Right kidney (tissue), 1 donor: ENCODE data around the gene TENM3.

ENCODE experiments used
- DNase-seq: peaks from one replicate; pipeline ENCODE4 v3.0.0-alpha.2; 2016

Gene TENM3

DNA sequence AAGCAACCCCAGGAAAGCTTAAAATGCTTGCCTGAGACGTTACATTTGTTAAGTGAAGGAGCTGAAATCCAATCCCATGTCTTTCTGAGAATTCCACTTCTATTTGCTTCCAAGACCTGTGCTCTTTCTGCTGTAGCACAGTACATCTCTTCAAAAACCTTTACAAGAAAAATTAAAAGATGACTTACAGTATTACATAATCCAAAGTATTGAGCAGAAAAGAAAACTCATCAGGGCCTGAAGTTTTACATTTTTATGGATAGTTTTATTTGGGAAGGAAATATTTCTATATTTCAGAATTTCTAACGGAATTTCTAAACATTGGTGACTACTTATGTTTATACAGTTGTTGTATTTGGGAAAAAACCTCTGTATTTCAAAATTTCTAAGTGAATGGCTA, 276.3 kb downstream of the TENM3 start:
- DNase-seq, result no peak

DNA sequence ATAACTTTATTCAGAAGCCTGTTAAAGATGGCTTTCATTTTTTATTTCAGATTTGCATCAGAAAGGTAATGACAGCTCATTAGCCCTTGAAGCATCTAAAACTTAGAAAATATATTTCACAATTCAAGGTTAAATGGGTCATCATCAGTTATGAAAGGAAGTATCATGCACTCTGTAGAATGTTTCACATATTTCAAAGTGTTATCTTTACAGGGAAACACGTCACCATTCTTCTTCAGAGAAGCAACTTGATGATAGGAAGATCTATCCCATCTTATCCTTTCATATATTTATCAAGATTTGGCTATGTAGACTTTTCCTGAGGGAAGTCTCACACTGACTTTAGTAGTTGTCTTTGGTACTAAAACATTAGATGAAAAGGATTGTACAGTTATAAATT, 277.8 kb downstream of the TENM3 start:
- DNase-seq, result no peak

DNA sequence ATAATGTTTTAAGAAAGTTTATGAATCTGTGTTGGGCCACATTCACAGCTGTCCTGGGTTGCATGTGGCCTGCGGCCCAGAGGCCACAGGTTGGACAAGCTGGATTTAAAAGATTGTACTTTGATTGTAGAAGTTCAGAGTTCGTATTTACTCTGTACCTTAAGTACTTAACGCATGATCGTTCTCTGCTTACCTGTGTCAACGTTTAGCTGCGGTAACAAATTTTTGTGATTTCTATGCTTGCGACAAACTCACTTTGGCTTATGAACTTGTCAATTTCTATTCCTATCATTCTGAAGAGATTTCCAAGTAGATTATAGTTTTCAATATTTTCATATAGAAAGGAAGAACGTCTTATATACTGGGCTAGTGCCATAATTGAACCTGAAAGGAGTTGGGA, 285.6 kb downstream of the TENM3 start:
- no peak for DNase-seq

DNA sequence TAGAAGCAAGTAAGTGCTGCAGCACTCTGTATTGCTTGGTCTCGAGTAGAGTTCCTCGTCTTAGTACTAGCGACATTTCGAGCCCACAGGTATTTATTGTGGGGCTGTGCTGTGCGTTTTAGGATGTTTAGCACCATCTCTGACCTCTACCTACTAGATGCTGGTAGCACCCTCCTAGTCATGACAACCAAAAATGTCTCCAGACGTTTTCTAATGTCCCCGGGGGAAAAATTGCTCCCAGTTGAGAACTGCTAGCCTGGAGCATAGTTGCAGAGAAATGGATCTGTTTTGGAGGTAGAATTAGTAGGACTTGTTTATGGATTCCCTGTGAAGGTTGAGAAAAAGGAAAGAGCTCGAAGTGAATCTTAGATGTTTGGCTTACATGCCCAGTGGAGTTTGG, 287.2 kb downstream of the TENM3 start:
- DNase-seq, result no peak

DNA sequence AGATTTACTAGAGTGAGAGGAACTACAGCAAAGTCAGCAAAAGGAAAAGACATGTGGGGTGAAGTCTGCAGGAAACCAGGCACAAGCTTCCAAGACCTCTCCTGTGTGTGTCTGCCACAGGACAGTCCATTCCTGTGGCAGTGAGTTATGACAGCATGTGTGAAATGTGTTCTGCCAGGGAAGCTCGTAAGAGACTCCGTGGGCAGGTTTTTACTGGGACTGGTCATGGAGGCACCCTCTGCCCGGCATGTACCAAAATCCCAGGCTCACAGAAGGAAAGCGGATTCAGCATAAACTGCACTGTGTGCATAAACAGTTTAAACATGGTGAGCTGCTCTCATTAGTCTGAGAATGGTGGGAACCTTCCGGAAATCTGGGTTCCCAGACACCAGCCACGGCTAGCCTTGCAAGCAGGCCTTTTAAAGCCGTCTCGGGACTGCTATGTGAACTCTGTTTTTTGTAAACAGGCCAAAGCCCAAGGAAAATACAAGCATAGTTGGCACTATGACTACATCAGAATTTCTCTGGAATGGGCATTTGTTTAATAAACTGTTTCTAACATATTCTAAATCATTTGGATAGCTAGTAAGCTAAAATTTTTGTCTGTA, 288.5 kb downstream of the TENM3 start:
- DNase-seq, result no peak

DNA sequence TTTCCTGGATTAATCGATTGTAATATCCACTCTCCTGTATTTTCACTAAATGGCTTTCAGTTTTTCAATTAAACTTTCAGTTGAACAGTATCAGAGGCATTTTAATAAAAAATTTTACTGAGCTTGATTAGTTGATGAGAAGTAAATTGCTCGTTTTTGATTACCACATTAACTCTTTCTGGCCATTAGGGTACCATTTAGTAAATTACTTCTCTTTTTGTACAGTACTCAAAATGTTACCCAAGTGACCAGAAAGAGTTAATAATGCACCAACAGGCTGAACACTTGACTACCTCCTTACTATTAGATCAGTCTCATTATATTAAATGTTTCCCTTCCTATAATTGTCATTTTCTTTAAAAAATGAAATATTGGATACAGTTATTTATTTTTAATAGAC, 289.2 kb downstream of the TENM3 start:
- no peak for DNase-seq

DNA sequence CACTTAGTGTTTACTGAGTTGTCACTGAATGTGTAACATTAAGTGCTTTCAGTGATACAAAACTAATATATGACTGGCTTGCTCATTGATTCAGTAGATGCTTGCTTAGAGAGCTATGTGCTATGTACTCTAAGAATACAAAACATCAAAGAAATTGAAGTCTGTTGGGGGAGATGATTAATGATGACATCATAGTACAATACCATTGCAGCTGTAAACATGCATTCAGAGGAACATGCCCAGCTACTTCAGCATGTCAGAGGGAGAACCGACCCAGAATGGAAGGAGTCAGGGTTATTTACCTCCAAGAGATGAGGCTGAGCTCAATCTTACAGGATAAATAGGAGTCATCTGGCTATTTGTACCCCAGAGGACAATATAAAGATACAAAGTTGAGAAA, 290.8 kb downstream of the TENM3 start:
- no peak for DNase-seq

DNA sequence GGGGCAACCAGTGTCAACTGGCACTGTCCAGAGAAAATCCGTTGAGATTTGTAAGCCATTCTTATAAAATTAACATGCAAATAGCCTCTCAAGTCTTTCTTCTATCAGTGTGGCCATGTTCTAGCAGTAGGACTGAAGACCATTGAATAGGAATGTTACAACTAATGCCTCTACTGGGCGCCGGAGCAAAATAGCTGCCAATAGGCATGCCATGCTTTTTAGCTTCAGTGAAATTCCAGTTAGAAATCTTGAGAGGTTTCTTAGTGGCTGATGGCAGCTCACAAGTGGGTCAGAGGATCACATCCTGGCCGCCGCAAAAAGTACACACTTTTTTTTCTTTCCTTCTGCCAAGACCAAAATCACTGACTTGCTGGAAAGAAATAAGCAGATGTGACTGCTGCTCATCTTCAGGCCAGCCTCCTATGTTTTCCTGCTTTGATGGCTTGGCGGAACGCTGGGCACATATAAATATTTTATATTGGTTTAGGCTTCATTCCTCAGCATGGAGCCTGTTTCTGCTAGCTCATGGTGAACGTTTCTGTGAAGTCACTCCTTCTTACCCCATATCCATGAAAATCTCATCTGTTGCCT, 293.1 kb downstream of the TENM3 start:
- DNase-seq, result no peak

DNA sequence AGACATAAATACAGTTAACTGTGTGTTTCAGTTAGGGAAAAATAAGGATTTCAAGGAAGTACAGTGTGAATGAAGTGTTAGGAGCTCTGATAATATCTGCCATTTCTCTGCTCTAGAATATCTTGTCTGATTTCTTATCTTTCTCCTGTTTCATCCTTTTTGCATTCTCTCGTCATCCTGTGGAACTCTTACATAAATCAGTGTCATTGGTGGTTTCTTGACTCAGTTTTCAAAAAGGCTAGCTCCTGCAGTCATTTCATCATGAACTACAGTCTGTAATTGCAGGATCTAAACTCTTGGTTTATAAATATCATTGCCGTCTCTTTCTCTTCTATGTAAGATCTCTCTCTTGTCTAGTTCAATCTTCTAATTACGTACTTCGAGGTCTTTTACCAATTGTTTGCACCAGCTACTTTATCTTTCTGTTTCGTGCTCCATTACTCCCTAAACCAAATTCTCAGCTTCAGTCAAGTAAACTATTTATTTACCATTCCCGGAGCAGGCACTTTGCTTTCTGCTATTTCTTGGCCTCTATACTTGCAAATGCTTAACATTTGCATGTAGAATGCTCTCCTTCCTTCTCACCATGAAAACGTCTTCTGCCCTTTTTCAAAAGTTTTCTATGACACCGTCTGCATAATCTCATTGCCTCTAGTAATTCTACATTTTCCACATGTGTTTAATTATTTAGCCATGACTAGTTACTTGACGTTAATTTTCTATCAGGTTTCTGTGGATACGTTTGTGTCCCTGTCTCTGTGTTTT, 294.0 kb downstream of the TENM3 start:
- no peak for DNase-seq

DNA sequence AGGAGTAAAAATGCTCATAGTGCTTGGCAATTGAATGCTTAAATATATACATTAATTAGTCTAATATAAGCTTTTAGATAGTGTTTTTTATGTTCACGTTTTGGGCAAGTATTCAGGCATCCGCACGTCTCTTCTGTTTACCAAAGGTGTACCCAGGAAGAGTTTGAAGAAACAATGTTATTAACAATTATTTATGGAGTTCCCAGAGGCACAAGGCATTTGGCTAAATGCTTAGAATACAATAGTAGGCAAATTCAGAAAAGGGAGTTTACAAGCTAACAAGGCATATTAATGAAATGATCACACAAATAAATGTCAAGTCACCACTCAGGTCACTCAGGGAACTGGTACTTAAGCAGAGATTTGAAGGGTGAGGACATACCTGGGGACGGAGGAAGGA, 294.8 kb downstream of the TENM3 start:
- DNase-seq, result no peak

DNA sequence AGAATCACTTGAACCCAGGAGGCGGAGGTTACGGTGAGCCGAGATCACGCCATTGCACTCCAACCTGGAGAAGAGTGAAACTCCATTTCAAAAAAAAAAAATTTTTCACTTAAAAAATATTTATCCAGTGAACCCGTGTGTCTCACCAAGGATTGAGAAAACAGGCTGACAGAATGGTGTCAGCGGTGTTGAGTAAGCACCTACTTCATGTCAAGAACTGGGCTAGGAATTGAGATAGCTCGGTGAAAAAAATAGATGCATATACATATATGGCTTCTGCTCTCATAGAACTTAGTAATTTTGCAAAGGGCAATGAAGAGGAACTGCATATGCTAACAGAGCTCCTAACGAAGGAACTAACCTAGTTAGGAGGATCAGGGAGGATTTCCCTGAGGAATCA, 297.3 kb downstream of the TENM3 start:
- no peak for DNase-seq

DNA sequence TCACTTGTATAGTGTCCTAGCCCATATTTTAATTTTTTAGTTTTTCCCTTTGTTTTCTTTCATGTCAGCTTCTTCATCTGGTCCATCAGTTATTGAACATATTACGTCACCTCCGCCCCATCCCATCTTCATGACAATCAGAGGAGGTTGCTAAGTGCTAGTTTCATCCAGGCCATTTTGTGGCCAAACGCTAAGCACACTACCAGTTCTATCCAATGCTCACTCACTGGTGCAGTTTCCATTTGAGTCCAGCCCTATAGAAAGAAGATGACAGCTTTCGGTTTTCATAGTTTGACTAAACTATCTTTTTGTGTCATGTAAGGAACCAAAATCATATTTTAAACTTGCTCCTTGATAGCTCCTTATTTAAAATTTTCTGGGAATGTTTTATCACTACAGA, 304.2 kb downstream of the TENM3 start:
- no peak for DNase-seq

DNA sequence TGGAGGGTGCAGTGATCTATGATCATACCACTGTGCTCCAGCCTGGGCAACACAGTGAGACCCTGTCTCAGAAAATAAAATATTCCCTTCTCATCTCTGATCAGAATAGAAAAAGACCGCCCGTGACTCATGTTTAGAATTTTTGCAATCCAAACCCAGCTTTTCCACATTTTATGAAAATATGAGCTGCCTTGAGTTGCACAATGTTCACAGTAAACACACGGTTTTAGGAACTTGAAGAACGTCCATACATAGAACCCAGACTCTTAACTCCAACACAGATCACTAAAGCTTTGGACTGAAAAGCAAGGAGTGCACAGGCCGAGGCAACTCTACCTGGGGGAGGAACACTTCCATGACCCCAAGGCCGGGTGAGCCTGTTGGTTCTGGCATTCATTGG, 305.0 kb downstream of the TENM3 start:
- no peak for DNase-seq

DNA sequence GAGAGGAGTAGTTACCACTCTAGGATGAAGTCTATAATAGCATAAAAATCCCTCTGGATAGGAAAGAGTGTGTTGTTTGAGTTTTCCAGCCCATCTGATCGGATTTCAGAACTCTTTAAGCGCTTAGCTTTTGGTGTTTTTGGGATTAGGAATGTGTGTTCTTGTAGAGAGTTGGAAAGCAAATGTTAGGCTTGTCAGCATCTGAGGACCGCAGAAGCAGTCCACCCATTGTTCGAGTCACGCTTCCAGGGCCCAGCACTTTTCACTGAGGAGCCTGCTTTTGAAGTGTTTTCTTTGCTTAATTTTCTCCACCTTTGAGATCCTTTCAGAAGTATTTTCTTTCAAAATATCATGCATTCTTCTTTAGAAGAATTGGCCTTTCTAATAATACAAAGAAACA, 306.2 kb downstream of the TENM3 start:
- no peak for DNase-seq

DNA sequence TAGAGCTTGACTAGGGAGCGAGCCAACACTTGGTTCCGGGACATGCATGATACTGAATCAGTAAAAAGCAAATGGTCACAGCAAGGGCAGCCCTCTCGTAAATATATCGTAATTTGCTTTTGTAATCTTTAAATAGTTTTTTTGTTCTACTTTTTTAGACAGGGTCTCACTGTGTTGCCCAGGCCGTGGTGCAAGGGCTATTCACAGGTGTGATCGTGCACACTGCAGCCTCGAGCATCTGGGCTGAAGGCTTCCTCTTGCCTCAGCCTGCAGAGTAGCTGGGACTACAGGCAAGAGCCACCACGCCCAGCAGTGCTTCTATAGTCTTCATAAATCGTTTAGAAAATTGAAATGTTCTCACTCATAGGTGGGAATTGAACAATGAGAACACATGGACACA, 309.7 kb downstream of the TENM3 start:
- DNase-seq, result no peak

DNA sequence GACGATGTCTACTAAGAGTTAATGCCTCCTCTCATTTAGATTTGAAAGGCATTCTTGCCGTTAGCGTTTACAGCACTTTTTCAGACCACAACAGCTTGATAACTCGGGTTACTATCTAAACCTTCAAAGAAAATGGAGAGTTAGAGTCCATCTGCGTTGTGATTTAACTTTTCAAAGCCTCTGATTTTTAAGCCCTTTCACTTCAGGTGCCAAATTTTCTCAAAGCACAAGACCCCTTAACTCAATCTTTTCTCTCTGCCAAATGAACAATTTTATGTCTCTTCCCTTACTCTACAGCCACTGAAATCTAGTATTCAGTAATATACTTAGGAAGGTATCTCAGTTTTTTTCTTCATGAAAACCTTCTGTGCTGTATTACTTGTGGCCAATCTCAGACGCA, 310.5 kb downstream of the TENM3 start:
- DNase-seq, result no peak

DNA sequence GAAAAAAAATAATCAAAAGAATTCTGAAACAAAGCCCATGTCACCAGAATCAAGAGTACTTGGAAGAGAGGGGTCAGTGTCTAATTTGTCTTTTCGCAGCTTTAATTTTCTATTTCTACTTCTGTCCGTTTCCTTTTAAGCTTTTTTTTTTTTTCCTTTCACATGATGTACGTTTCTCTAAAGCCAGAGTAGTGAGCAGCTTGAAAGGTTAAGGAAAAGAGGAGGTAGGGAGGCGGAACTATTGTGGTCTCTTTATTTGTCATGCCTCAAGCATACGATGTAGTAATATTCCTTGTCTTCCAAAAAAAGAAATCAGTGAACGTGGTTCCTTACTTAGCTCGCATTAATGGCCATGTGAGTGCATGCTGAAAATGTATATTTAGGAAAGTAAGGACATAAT, 311.5 kb downstream of the TENM3 start:
- DNase-seq, result no peak

DNA sequence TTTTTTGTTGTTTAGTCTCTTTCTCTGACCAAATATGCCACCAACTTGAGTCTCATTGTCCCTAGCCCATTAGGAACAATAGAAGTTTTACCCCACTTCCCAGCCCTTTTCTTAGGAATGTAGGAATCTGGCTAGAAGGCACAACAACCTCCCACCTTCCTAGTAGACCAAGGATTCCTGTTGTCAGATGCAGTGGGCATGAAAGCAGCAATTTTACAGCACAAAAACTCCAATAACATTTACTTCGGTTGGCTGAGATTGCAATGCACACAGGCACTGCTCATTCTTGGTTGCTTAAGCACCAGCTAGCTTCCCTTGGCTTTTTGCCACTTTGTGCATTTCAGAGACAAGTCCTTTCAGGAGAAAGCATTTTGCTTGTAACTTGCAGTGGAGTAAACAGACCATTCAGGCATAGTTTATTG, 312.8 kb downstream of the TENM3 start:
- DNase-seq, result no peak

DNA sequence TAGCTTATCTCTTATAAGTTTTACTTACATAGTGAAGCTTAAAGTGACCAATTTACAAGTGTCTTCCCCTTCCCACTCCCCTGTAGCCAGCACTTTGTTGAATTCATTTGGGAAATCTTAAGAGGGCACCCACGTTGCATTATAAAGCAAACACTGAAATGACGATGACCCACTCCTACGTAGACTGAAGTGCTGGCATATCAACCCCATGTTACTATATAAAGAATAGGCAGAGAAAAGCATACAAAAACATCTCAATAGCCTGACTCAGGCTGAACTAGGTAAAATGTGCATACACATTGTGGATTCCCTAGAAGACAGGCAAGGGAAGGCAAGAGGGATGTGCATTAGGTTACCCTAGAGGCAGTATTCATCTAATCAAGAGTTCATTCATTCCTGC, 313.4 kb downstream of the TENM3 start:
- no peak for DNase-seq

DNA sequence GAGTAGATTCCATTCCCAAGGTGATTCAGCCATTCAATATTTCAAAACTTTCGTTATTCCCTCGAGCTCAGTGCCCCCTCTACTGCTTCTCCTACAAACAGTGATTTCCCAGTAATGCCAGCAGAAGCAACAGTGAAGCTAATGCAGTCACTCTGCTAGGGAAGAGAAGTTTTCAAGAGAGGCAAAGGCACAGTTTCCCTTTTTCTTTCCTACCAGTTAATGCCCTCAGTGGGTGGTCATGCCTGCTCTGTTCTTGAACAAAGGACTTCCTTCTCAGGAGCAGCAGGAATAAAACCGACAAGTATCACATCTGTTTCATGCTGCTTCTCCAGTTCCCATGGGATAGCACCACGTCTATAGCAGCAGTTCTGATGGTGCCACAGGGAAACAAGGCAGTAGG, 317.2 kb downstream of the TENM3 start:
- DNase-seq, result no peak

DNA sequence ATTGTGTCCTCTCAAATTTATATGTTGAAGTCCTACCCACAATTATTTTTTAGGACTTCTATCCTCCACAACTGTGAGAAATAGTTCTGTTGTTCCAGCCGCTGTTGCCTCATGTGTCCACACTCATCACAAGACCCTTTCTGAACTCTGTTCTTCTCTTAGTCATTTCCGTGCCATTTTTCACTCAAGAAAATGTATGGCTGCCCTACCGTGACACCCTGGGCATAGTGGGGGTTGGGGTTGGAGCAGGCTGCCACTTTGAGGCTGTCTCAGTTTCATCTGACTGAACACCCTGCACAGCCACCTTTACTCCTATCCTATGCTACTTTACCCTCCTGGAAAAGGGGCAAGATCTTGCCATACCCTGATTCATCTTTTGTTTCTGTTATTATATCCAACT, 319.1 kb downstream of the TENM3 start:
- no peak for DNase-seq

DNA sequence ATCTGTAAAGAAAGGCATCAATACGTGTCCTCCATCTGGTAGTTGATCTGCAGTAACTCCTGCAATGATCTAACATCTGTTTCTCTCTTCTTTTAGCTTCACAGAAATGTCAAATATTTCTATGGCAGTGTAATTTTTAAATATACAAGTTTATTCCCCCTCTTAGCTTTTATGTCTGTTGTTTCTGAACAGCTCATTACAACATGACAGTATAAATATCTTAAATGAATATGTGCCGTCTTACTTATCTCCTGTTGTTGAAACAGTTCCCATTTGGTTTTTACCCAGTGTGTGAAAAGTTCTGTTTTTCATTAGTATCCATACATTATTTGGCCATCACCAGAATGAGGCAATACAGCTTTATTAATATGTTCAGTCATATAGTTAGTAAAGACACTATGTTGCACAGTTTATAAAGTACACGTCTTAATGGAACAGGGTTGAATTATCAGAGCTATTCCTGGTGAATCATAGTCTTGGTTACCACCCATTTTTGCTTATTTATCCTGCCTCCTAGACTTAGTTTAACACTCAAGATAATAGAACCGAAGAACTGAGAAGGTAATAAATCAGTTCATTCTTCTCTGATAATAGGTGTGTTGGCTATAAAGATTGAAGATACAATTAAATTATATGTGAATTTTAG, 321.6 kb downstream of the TENM3 start:
- no peak for DNase-seq

DNA sequence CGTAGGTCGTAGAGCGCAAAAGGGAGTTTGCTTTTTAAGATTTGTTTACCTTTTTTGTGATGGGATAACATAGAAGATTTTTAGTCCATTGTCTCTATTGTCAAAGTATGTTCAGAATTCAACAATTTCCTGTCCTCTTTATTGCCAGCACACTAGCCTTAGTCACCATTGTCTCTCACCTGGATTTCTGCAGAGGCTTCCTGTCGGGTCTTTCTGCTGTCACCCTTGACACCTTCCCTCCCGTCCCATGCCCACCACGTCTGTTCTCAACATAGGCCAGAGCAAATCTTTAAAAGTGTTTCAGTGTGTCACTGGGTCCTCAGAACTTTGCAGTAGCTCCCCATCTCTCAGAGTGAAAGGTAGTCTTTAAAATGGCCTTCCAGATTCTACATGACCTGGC, 323.9 kb downstream of the TENM3 start:
- no peak for DNase-seq

DNA sequence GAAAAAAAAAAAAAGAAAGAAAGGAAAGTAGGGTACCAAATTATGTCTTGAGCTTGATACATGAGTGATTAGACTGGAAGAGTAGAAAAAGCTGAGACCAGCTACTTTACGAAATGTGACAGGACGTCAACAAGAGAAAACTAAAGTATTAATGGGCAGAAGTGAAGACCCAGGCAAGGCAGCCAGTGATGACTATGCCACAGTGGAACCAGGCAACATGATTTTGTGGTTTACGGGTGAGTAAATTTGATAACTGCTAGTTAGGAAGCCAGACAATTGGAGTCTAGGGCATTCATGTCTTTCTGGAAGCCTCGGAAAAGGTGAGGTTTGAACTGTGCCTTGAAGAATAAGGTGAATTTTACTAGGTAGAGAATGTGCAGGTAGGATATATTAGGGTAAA, 326.4 kb downstream of the TENM3 start:
- no peak for DNase-seq
